H1 (cell line): ENCODE measurements around the gene AP1M1. TPM values are rescaled to one million over a fixed set of nuclear protein-coding genes. Genes with fewer than 3 reads are reported as not detected.

Experiments
- CTCF ChIA-PET: fragments of 300-600 bp; sonication (Branson Sonifier 250); formaldehyde crosslinking; loops from one replicate; lab custom pipeline; 2021; ENCODE audit not compliant: partially characterized antibody; lab: Charles Lee
- POLR2A ChIA-PET: fragments of 300-600 bp; sonication (Branson Sonifier 250); formaldehyde crosslinking; loops from one replicate; lab custom pipeline; 2021; ENCODE audit warnings: inconsistent platforms; ENCODE audit not compliant: partially characterized antibody; lab: Charles Lee
- DNase-seq, 2 experiments: peaks; one replicate each; pipeline versions ENCODE4 v3.0.0 to v3.0.0-alpha.2; 2010 to 2022; ENCODE audit warnings: low spot score in 2 of 2, low read depth in 1 of 2, mixed read lengths in 1 of 2
- FAIRE-seq: peaks from 2 replicates; lab custom pipeline; 2011; peaks lifted over from hg19 to GRCh38; lab: Jason Lieb, UNC
- H2AFZ ChIP-seq: 2 replicates; pipeline ENCODE4 v1.8.1; 2012; ENCODE audit warnings: low read length, inconsistent platforms
- H2AK5ac ChIP-seq: 2 replicates; pipeline ENCODE4 v1.6.1; 2013; ENCODE audit warnings: low read depth, low read length
- H2BK120ac ChIP-seq: replicated peaks from 2 replicates; pipeline ENCODE3; 2013; ENCODE audit warnings: low read depth, low read length, inconsistent platforms
- H2BK12ac ChIP-seq: 2 replicates; pipeline ENCODE4 v1.6.1; 2013; ENCODE audit warnings: low read depth, low read length
- H2BK15ac ChIP-seq: 2 replicates; pipeline ENCODE4 v1.6.1; 2013; ENCODE audit warnings: low read length
- H2BK20ac ChIP-seq: 2 replicates; pipeline ENCODE4 v1.6.1; 2013; ENCODE audit warnings: low read length
- H2BK5ac ChIP-seq: 2 replicates; pipeline ENCODE4 v1.6.1; 2013; ENCODE audit warnings: low read depth, low read length
- H3K14ac ChIP-seq: 2 replicates; pipeline ENCODE4 v1.6.1; 2013; ENCODE audit warnings: inconsistent platforms; ENCODE audit not compliant: insufficient read length
- H3K18ac ChIP-seq: 2 replicates; pipeline ENCODE4 v1.6.1; 2013; ENCODE audit warnings: low read length; ENCODE audit errors: extremely low read depth
- H3K23ac ChIP-seq: 2 replicates; pipeline ENCODE4 v1.6.1; 2013; ENCODE audit warnings: inconsistent platforms; ENCODE audit not compliant: insufficient read length
- H3K23me2 ChIP-seq: 2 replicates; pipeline ENCODE4 v1.6.1; 2013; ENCODE audit warnings: low read depth, low read length
- H3K27ac ChIP-seq: 2 replicates; pipeline ENCODE4 v1.6.1; 2011; ENCODE audit warnings: low read depth, low read length, inconsistent platforms
- H3K27me3 ChIP-seq, 4 experiments: replicated peaks in 1 of 4; 1 replicate in 1 of 4; 2 replicates in 3 of 4; pipeline versions ENCODE4 v1.6.1 to v1.8.1; 2011 to 2013; ENCODE audit warnings: low read length in 3 of 4, mild to moderate bottlenecking in 3 of 4, inconsistent platforms in 2 of 4, mixed read lengths in 2 of 4, moderate library complexity in 1 of 4; ENCODE audit not compliant: control insufficient read depth in 3 of 4, insufficient read depth in 3 of 4; ENCODE audit errors: extremely low read depth in 1 of 4
- H3K36me3 ChIP-seq, 4 experiments: 2 replicates each; pipeline versions ENCODE4 v1.6.1 to v1.8.1; 2011 to 2013; ENCODE audit warnings: mild to moderate bottlenecking in 4 of 4, low read length in 3 of 4, moderate library complexity in 2 of 4, control low read depth in 1 of 4, inconsistent platforms in 1 of 4; ENCODE audit not compliant: insufficient read depth in 4 of 4, control insufficient read depth in 2 of 4
- H3K4ac ChIP-seq: replicated peaks from 2 replicates; pipeline ENCODE3; 2013; ENCODE audit warnings: low read length, low read depth, mixed read lengths, inconsistent platforms; ENCODE audit not compliant: insufficient read length
- H3K4me1 ChIP-seq, 4 experiments: replicated peaks in 1 of 4; 1 replicate in 1 of 4; 2 replicates in 3 of 4; pipeline versions ENCODE4 v1.6.1 to v1.8.1; 2011 to 2013; ENCODE audit warnings: low read length in 3 of 4, inconsistent platforms in 2 of 4, mixed read lengths in 1 of 4; ENCODE audit not compliant: insufficient read depth in 4 of 4, control insufficient read depth in 3 of 4
- H3K4me2 ChIP-seq, 2 experiments: 2 replicates each; pipeline versions ENCODE4 v1.6.1 to v1.8.1; 2011 to 2013; ENCODE audit warnings: low read depth in 2 of 2, low read length in 2 of 2, control low read depth in 1 of 2, inconsistent platforms in 1 of 2, mild to moderate bottlenecking in 1 of 2; ENCODE audit not compliant: insufficient read depth in 1 of 2
- H3K4me3 ChIP-seq, 4 experiments: fragments of 200-600, 300-600 bp in 1 of 4; sonication (generic), shearing (Covaris generic), sonication (Bioruptor Twin) in 1 of 4; 2 replicates each; pipeline versions ENCODE4 v1.5.1 to v1.8.1; 2011 to 2016; ENCODE audit warnings: low read length in 4 of 4, low read depth in 3 of 4, control low read depth in 2 of 4, inconsistent platforms in 2 of 4, mild to moderate bottlenecking in 2 of 4, mixed read lengths in 1 of 4, moderate library complexity in 1 of 4; ENCODE audit not compliant: insufficient read depth in 2 of 4; ENCODE audit errors: extremely low read depth in 1 of 4
- H3K56ac ChIP-seq: replicated peaks from 2 replicates; pipeline ENCODE3; 2013; ENCODE audit warnings: low read depth, mild to moderate bottlenecking, mixed read lengths, low read length, inconsistent platforms; ENCODE audit not compliant: insufficient read length
- H3K79me1 ChIP-seq: 2 replicates; pipeline ENCODE4 v1.6.1; 2013; ENCODE audit warnings: low read depth, low read length, control low read depth
- H3K79me2 ChIP-seq, 2 experiments: 2 replicates each; pipeline versions ENCODE4 v1.6.1 to v1.8.1; 2012 to 2013; ENCODE audit warnings: low read length in 2 of 2, mild to moderate bottlenecking in 2 of 2, inconsistent platforms in 1 of 2; ENCODE audit not compliant: insufficient read depth in 2 of 2, control insufficient read depth in 1 of 2
- H3K9ac ChIP-seq, 4 experiments: replicated peaks in 1 of 4; 1 replicate in 1 of 4; 2 replicates in 3 of 4; pipeline versions ENCODE4 v1.6.1 to v1.8.1; 2011 to 2013; ENCODE audit warnings: low read depth in 3 of 4, low read length in 3 of 4, control low read depth in 2 of 4, mild to moderate bottlenecking in 2 of 4, moderate library complexity in 2 of 4, inconsistent platforms in 1 of 4; ENCODE audit errors: extremely low read depth in 1 of 4
- H3K9me3 ChIP-seq, 2 experiments: 2 replicates each; pipeline versions ENCODE4 v1.6.1 to v1.8.1; 2012 to 2013; ENCODE audit warnings: mild to moderate bottlenecking in 2 of 2, moderate library complexity in 2 of 2, control low read depth in 1 of 2, inconsistent platforms in 1 of 2, low read depth in 1 of 2, low read length in 1 of 2, mixed read lengths in 1 of 2; ENCODE audit not compliant: insufficient read depth in 2 of 2
- H4K20me1 ChIP-seq, 2 experiments: replicated peaks in 1 of 2; 2 replicates each; pipeline versions ENCODE3 to v1.8.1; 2011 to 2013; ENCODE audit warnings: inconsistent platforms in 2 of 2, low read length in 2 of 2, mild to moderate bottlenecking in 1 of 2; ENCODE audit not compliant: insufficient read depth in 2 of 2, control insufficient read depth in 1 of 2
- H4K5ac ChIP-seq: 2 replicates; pipeline ENCODE4 v1.6.1; 2013; ENCODE audit warnings: low read length, low read depth, mixed read lengths, inconsistent platforms; ENCODE audit not compliant: insufficient read length
- H4K8ac ChIP-seq: 2 replicates; pipeline ENCODE4 v1.8.0; 2013; ENCODE audit warnings: mild to moderate bottlenecking, moderate library complexity, low read length, inconsistent platforms; ENCODE audit not compliant: insufficient read depth; ENCODE audit errors: extremely low read depth
- H4K91ac ChIP-seq: replicated peaks from 2 replicates; pipeline ENCODE3; 2013; ENCODE audit warnings: low read length, mixed read lengths, inconsistent platforms; ENCODE audit not compliant: insufficient read length
- BACH1 ChIP-seq: IDR thresholded peaks from 2 replicates; pipeline ENCODE4 v1.6.1; 2012; ENCODE audit warnings: low read length, improper control_type of control experiment
- CBX8 ChIP-seq: fragments of 300-800, 300-1000 bp; sonication (generic); IDR thresholded peaks from 2 replicates; pipeline ENCODE4 v1.7.1; 2016; ENCODE audit warnings: low read depth, low read length, borderline replicate concordance
- CHD2 ChIP-seq: IDR thresholded peaks from 2 replicates; pipeline ENCODE4 v1.6.1; 2012; ENCODE audit warnings: low read length, improper control_type of control experiment
- CTBP2 ChIP-seq: IDR thresholded peaks from 2 replicates; pipeline ENCODE4 v1.7.0; 2011; ENCODE audit warnings: borderline replicate concordance, mild to moderate bottlenecking, moderate library complexity, mixed read lengths, low read length; ENCODE audit not compliant: insufficient read depth, insufficient read length
- E2F6 ChIP-seq: IDR thresholded peaks from 2 replicates; pipeline ENCODE4 v1.6.1; 2012; ENCODE audit warnings: inconsistent platforms
- RAD21 ChIP-seq, 2 experiments: IDR thresholded peaks in 1 of 2; conservative IDR thresholded peaks in 1 of 2; 2 replicates each; pipeline ENCODE4 v1.6.1; 2011; ENCODE audit warnings: low read depth in 2 of 2, low read length in 2 of 2, improper control_type of control experiment in 1 of 2, inconsistent platforms in 1 of 2, mild to moderate bottlenecking in 1 of 2, moderate library complexity in 1 of 2
- SP2 ChIP-seq: IDR thresholded peaks from 2 replicates; pipeline ENCODE4 v1.6.1; 2012; ENCODE audit warnings: mild to moderate bottlenecking, low read length, inconsistent platforms
- SRF ChIP-seq: IDR thresholded peaks from 2 replicates; pipeline ENCODE4 v1.6.1; 2011; ENCODE audit warnings: mild to moderate bottlenecking, low read depth, low read length, moderate library complexity
- TAF1 ChIP-seq: IDR thresholded peaks from 2 replicates; pipeline ENCODE4 v1.6.1; 2011; ENCODE audit warnings: mild to moderate bottlenecking, low read depth, low read length
- TAF7 ChIP-seq: optimal IDR thresholded peaks from 2 replicates; pipeline ENCODE3; 2011; ENCODE audit warnings: low read depth, mild to moderate bottlenecking, inconsistent platforms, low read length, moderate library complexity, borderline replicate concordance
- USF2 ChIP-seq: IDR thresholded peaks from 2 replicates; pipeline ENCODE4 v1.6.1; 2011; ENCODE audit warnings: low read length, improper control_type of control experiment
- WGBS, 2 experiments: shearing (Covaris generic) in 1 of 2; methylation state at CpG; one replicate each; pipeline versions ENCODE4 v1.1.6 to v1.1.7; 2013 to 2015; ENCODE audit warnings: low lambda C conversion rate in 2 of 2, mixed read lengths in 2 of 2, inconsistent platforms in 1 of 2, low coverage in 1 of 2, missing lambda C conversion rate in 1 of 2; ENCODE audit not compliant: insufficient replicate concordance in 2 of 2, insufficient coverage in 1 of 2, insufficient read length in 1 of 2; ENCODE audit errors: extremely low coverage in 1 of 2, missing lambda C conversion rate in 1 of 2; 5-methylcytosine and 5-hydroxymethylcytosine counted together
- polyA plus RNA-seq, 7 experiments: library from polyadenylated mRNA; depleted of rRNA in 3 of 7; stranded (reverse) in 5 of 7; unstranded in 2 of 7; fragments of >200 nt in 5 of 7; fragments of 200-250 nt in 2 of 7; gene quantifications; 1 replicate in 5 of 7; 2 replicates in 1 of 7; 4 replicates in 1 of 7; pipeline versions ENCODE4 v1.2.1 to v1.2.3, GENCODE V29; 2011 to 2013; ENCODE audit warnings: missing spikeins in 2 of 7, mixed read lengths in 2 of 7
- total RNA-seq: library from RNA; stranded (reverse); fragmentation: NEBNext Ultra II Directional; extraction: Animal tissue kit (Norgen Biotek cat#: 25700); gene quantifications from 2 replicates; pipeline ENCODE4 v1.2.1, GENCODE V29; 2021

AP1M1 gene
- total and polyA plus RNA-seq, 2 of the 8 experiments (the other 6 are each of a cell fraction or from before 2014, with no cell fraction given) = 30.9 to 37.5 TPM

- Histone ChIP-seq H2AFZ (no peak overlapping the region), H4K91ac (no peak overlapping the region), H3K27ac (no peak overlapping the region)
- TF ChIP-seq SP2 (no peak), E2F6 (no peak), RAD21 (IDR thresholded peaks at IDR 0.05 in 1 of 2, conservative IDR thresholded peaks at IDR 0.05 in 1 of 2; ENCODE audit: low read depth in 2 of 2, low read length in 2 of 2) (no peak), TAF1 (no peak), BACH1 (no peak), USF2 (no peak), CTBP2 (no peak), SRF (no peak), CBX8 (no peak), CHD2 (no peak), TAF7 (no peak)
Measured at GRCh38 chr19:16263141-16263761, 65.5 kb downstream of the AP1M1 start.

More at GRCh38 chr19:16263141-16263761, 65.5 kb downstream of the AP1M1 start:
- Histone ChIP-seq H3K14ac (no peak overlapping the region), H3K79me1 (no peaks in the 10 kb centered on the region), H3K79me2 (no peaks in the 10 kb centered on the region), H3K9me3 (no peaks in the 10 kb centered on the region), H3K9ac (no peak overlapping the region), H3K4me2 (no peak overlapping the region), H4K20me1 (peaks cover 0 to 3% of the 10 kb centered on the region in 2 experiments), H2BK20ac (no peak overlapping the region), H3K4ac (no peak overlapping the region), H3K23me2 (no peaks in the 10 kb centered on the region), H2BK120ac (no peak overlapping the region), H4K5ac (no peak overlapping the region), H3K18ac (no peak overlapping the region), H3K23ac (no peak overlapping the region), H2BK15ac (no peak overlapping the region), H3K56ac (no peak overlapping the region), H2AK5ac (no peak overlapping the region), H3K27me3 (no peaks in the 10 kb centered on the region), H3K4me1 (no peaks in the 10 kb centered on the region; a peak in 1 of 7 replicates), H2BK12ac (no peak overlapping the region), H3K4me3 (no peak overlapping the region), H4K8ac (peak overlapping the region; percentile 35; the same call in 1 of the 2 replicates), H3K36me3 (no peaks in the 10 kb centered on the region), H2BK5ac (no peak overlapping the region)
- CTCF ChIA-PET = interaction anchor here (0.6 to 2.6 kb wide), 8 partner anchors 22 to 120 kb away, joined by 3 to 7 read pairs (median 3); no protein-coding TSS in a partner anchor
- FAIRE-seq (no peak), DNase-seq (no peak)
- 78% methylated on average over 12 of the region's 14 CpGs; no CpG with 5 or more reads in 1 of the 2 experiments for WGBS, 2 experiments
- POLR2A ChIA-PET = no interaction called here
